ENCODE results near the gene CAPZA3.
"Not testable (repeated sequence)": the region's sequence is repeated elsewhere in the genome, so short reads cannot be mapped to it uniquely, and the experiment has no call there.

Gene CAPZA3

DNA sequence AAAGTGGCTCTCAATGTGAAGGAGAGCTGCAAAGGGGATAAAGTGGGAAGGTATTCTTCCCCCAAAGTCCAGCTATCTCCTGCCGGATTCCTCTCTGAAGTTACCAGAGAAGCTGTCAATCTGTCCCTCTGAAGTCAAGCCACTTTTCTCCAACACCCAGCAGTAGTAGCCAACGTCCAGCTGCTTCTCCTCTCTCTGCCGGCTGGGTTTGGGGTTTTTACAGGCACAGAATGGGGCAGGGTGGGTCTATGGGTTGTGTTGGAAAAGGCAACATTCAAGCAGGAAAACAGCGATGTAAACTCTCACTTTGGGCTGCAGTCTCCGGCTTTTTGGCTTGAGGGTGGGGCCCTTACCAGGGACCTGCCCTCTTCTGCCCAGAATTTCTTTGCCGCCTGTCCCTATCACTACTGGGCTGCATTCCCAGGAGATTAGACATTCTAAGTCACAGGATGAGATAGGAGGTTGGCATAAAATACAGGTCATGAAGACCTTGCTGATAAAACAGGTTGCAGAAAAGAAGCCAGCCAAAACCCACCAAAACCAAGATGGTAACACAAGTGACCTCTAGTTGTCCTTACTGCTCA is 16.3 kb downstream of the CAPZA3 start:
- no peak for DNase-seq

DNA sequence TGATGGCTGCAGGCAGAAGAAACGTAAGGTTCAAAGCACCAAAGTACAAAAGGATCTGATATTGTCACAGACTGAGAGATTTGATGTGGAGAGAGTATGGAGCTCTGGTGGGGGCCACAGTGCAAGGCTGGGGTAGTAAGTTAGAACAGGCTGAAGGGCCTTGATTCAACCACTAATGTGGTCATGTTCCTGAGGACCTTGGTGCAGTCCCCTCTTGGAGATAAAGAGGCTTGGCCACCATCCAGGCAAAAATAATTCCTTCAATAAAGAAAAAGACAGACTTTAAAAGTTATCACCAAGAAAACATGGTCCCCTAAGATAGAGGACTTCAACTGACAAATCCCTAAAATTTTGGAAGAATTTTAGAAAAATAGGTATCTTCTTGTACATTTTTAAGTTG is 17.4 kb downstream of the CAPZA3 start:
- no peak for DNase-seq

DNA sequence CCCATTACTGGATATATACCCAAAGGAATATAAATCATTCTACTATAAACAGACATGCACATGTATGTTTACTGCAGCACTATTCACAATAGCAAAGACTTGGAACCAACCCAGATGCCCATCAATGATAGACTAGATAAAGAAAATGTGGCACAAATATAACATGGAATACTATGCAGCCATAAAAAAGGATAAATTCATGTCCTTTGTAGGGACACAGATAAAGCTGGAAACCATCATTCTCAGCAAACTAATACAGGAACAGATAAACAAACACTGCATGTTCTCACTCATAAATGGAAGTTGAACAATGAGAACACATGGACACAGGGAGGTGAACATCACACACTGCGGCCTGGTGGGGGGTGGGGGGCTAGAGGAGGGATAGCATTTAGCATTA is 28.6 kb downstream of the CAPZA3 start:
- DNase-seq = not testable (repeated sequence)

DNA sequence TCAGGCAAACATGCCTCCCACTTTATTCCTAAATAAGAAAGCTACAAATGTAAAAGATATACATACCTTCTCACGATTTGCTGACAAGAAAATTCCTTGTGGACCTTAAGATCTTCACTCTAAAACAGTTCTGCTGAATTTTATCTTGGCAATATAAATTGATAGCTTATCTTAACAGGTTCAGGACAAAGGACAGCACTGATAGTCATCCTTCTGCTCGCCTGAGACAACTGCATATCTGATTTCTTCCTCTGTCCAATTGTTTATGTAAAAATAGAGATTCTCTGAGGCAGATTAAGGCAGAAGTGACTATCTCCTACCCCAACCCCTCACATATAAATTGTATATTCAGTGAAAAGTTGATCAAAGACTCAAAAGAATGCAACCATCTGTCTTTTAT is 44.9 kb downstream of the CAPZA3 start:
- DNase-seq = no peak

DNA sequence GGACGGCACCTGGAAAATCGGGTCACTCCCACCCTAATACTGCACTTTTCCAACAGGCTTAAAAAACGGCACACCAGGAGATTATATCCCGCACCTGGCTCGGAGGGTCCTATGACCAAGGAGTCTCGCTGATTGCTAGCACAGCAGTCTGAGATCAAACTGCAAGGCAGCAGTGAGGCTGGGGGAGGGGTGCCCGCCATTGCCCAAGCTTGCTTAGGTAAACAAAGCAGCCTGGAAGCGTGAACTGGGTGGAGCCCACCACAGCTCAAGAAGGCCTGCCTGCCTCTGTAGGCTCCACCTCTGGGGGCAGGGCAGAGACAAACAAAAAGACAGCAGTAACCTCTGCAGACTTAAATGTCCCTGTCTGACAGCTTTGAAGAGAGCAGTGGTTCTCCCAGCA is 47.5 kb downstream of the CAPZA3 start:
- not testable (repeated sequence) for DNase-seq
